CD4-positive, alpha-beta T cell treated with Interleukin-17A for 1 hour (primary cell): Measurements from ENCODE around the gene AKR1C8.

ENCODE experiments used
- DNase-seq: peaks from one replicate; pipeline ENCODE4 v3.0.0-alpha.2; 2020

AKR1C8 gene

GRCh38 chr10:5106553-5106952 lies 78.4 kb downstream of the AKR1C8 start:
- no peak for DNase-seq

GRCh38 chr10:5105626-5106025 lies 79.3 kb downstream of the AKR1C8 start:
- DNase-seq, result no peak
